HUES6 (cell line): Measurements from ENCODE around the gene GLDN.

ENCODE experiments used
- H3K27ac ChIP-seq: 2 replicates; pipeline ENCODE4 v1.7.0; 2013; ENCODE audit warnings: low read depth, mild to moderate bottlenecking, low read length, inconsistent platforms
- H3K27me3 ChIP-seq: 2 replicates; pipeline ENCODE4 v1.6.1; 2013; ENCODE audit warnings: low read length; ENCODE audit not compliant: control insufficient read depth, insufficient read depth
- H3K36me3 ChIP-seq: 2 replicates; pipeline ENCODE4 v1.6.1; 2013; ENCODE audit warnings: low read length; ENCODE audit not compliant: control insufficient read depth, insufficient read depth
- H3K4me1 ChIP-seq: 2 replicates; pipeline ENCODE4 v1.6.1; 2013; ENCODE audit warnings: low read length; ENCODE audit not compliant: control insufficient read depth, insufficient read depth
- H3K4me3 ChIP-seq: 2 replicates; pipeline ENCODE4 v1.5.1; 2013; ENCODE audit warnings: low read depth, low read length
- H3K9ac ChIP-seq: one replicate; pipeline ENCODE4 v1.6.1; 2013; ENCODE audit warnings: mild to moderate bottlenecking, low read length
- H3K9me3 ChIP-seq: 2 replicates; pipeline ENCODE4 v1.6.1; 2013; ENCODE audit warnings: low read depth, low read length; ENCODE audit not compliant: control insufficient read depth, insufficient read depth

GLDN gene

GRCh38 chr15:51313074-51313393 lies 28.4 kb upstream of the GLDN start:
- Histone ChIP-seq H3K27me3 (no peaks in the 10 kb centered on the region), H3K9me3 (no peaks in the 10 kb centered on the region), H3K36me3 (no peaks in the 10 kb centered on the region), H3K9ac (no peak overlapping the region), H3K4me3 (no peak overlapping the region), H3K27ac (no peak overlapping the region), H3K4me1 (peaks cover 13% of the 10 kb centered on the region; the same call in 1 of the 2 replicates)

- Histone ChIP-seq H3K9me3 (no peaks in the 10 kb centered on the region), H3K4me3 (no peak overlapping the region), H3K27ac (no peak overlapping the region), H3K9ac (no peak overlapping the region), H3K4me1 (peaks cover 13% of the 10 kb centered on the region; the same call in 1 of the 2 replicates), H3K36me3 (no peaks in the 10 kb centered on the region), H3K27me3 (no peaks in the 10 kb centered on the region)
Measured at GRCh38 chr15:51313644-51314280, 27.7 kb upstream of the GLDN start.

DNA sequence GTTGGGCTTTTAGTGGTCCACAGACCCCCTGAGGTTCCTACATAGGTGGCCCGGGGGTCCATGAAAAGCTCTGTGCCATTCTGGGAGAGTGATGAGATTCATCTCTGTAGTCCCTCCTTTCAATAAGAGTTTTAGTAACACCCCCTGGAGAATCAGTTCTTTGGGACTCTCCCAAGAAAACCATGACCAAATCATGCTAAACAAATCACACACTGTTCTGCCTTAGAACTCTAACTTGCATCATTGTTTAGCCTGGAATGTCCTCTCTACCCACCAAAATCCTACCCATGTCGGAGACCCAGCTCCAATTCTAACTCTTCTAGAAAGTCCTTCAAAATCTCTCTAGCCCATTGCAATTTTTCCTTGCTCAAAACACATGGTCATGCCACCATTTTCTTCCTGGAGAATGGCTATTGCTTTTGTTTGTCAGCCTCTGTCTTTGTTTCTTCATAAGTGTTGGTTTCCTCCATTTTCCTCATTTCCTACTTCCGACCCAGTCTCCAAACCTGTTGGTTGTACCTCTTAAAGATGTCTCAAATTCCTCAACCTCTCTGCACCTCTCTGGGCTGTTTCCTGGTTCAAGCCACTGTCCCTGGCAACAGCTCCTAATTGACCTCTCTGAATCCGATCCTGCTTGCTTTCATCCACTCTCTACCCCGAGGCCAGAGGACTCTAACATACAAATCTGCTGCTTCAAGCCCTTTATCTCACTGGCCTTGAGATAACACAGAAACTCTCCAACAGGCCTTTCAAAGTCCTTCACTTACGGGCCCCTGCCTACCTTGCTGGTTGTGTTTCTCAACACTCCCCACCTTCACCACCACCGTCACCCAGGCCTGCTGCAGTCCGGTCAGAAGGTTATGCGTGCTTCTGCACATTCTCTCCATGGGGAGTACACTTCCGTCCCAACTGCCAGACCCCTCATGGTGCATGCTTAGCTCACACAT lies 26.8 kb upstream of the GLDN start:
- H3K9me3 ChIP-seq = no peaks in the 10 kb centered on the region
- H3K9ac ChIP-seq = no peak overlapping the region
- H3K4me1 ChIP-seq = peaks cover 13% of the 10 kb centered on the region; the same call in 1 of the 2 replicates
- no peaks in the 10 kb centered on the region for H3K27me3 ChIP-seq
- no peaks in the 10 kb centered on the region for H3K36me3 ChIP-seq
- no peak overlapping the region for H3K27ac ChIP-seq
- H3K4me3 ChIP-seq = no peak overlapping the region

DNA sequence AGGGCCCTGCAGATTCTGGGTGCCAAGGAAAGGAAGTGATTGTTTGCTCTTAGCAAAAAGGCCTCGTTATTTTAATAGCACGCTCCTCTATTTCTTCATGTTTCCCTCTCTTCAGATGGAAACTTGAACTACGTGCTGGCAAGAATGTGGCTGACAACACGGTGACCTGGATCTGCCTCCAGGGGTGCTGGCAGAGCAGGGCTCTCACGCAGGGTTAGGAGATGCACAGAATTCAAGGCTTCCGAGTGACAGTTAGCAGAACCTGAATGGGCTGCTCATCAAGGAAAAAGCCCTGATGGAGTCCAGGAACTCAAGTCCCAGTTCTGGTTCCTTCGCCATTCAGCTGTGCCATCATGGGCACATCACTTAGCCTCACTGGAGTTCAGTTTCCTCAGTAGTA lies 25.7 kb upstream of the GLDN start:
- Histone ChIP-seq H3K27me3 (no peaks in the 10 kb centered on the region), H3K27ac (no peak overlapping the region), H3K4me3 (no peak overlapping the region), H3K9ac (no peak overlapping the region), H3K4me1 (peaks cover 13% of the 10 kb centered on the region; the same call in 1 of the 2 replicates), H3K36me3 (no peaks in the 10 kb centered on the region), H3K9me3 (no peaks in the 10 kb centered on the region)

- no peaks in the 10 kb centered on the region for H3K9me3 ChIP-seq
- peaks cover 13% of the 10 kb centered on the region; the same call in 1 of the 2 replicates for H3K4me1 ChIP-seq
- H3K9ac ChIP-seq = no peak overlapping the region
- H3K4me3 ChIP-seq = no peak overlapping the region
- no peak overlapping the region for H3K27ac ChIP-seq
- H3K36me3 ChIP-seq = no peaks in the 10 kb centered on the region
- no peaks in the 10 kb centered on the region for H3K27me3 ChIP-seq
Measured at GRCh38 chr15:51316636-51317035, 24.8 kb upstream of the GLDN start.

GRCh38 chr15:51318382-51319150 lies 22.9 kb upstream of the GLDN start:
- Histone ChIP-seq H3K27ac (no peak overlapping the region), H3K9me3 (no peaks in the 10 kb centered on the region), H3K4me3 (no peak overlapping the region), H3K4me1 (peaks cover 2% of the 10 kb centered on the region; the same call in 1 of the 2 replicates), H3K36me3 (no peaks in the 10 kb centered on the region), H3K27me3 (no peaks in the 10 kb centered on the region), H3K9ac (no peak overlapping the region)

- Histone ChIP-seq H3K36me3 (no peaks in the 10 kb centered on the region), H3K9ac (no peak overlapping the region), H3K27ac (no peak overlapping the region), H3K9me3 (no peaks in the 10 kb centered on the region), H3K4me3 (no peak overlapping the region), H3K27me3 (no peaks in the 10 kb centered on the region), H3K4me1 (peaks cover 2% of the 10 kb centered on the region; the same call in 1 of the 2 replicates)
Measured at GRCh38 chr15:51319539-51319938, 21.9 kb upstream of the GLDN start.

GRCh38 chr15:51320843-51321242 lies 20.6 kb upstream of the GLDN start:
- H3K9me3 ChIP-seq = no peaks in the 10 kb centered on the region
- no peak overlapping the region for H3K27ac ChIP-seq
- H3K4me3 ChIP-seq = no peak overlapping the region
- no peaks in the 10 kb centered on the region for H3K36me3 ChIP-seq
- no peaks in the 10 kb centered on the region for H3K27me3 ChIP-seq
- no peaks in the 10 kb centered on the region for H3K4me1 ChIP-seq
- no peak overlapping the region for H3K9ac ChIP-seq

DNA sequence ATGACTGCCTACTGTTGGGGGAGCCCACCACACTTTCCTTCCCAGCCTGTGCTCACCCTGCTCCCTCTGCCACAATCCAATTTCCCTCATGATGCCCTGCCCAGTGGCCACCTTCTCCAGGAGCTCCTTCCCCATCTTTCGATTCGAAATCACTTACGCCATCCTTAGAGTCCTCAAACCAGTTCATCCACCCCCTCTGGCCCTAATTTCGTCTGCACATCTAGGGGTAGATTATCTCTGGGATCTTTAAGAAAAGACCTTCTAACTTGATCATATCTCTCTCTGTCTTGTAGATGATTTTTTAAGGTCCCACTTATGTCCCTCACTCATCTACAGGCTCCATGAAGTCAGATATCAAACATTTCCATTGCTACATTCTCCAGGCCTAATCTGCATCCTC lies 20.1 kb upstream of the GLDN start:
- Histone ChIP-seq H3K4me1 (no peaks in the 10 kb centered on the region), H3K9ac (no peak overlapping the region), H3K27ac (no peak overlapping the region)

GRCh38 chr15:51322621-51323296 lies 18.7 kb upstream of the GLDN start:
- Histone ChIP-seq H3K36me3 (no peaks in the 10 kb centered on the region), H3K4me1 (no peaks in the 10 kb centered on the region), H3K9me3 (no peaks in the 10 kb centered on the region), H3K27ac (no peak overlapping the region), H3K9ac (no peak overlapping the region), H3K4me3 (no peak overlapping the region), H3K27me3 (no peaks in the 10 kb centered on the region)

More for the DNA sequence above, 20.1 kb upstream of the GLDN start:
- Histone ChIP-seq H3K4me3 (no peak overlapping the region), H3K27me3 (no peaks in the 10 kb centered on the region), H3K36me3 (no peaks in the 10 kb centered on the region), H3K9me3 (no peaks in the 10 kb centered on the region)
